Heart left ventricle (tissue), 13 donors: ENCODE results near the gene CHN1.

Experiments used
- POLR2A ChIP-seq, 2 donors: fragments of 450-650 bp; IDR thresholded peaks; one replicate each; pipeline ENCODE4 v1.6.1; 2017; ENCODE audit warnings: antibody characterized with exemption in 2 of 2, mild to moderate bottlenecking in 2 of 2, moderate library complexity in 2 of 2
- TF ChIP-seq, protein P1 (sequence below), 12 donors: fragments of 200-600 bp; sonication (generic) in 4 of 12; IDR thresholded peaks; one replicate each; pipeline versions ENCODE4 v1.5.0 to v1.8.0; 2018 to 2022; ENCODE audit warnings: antibody characterized with exemption in 12 of 12, mild to moderate bottlenecking in 5 of 12
- donor health status: ischemic (EF 13 %, LVEDD 7.1; RV severe dilation, severe dysfunction).
- donor health status: DM: no; HTN: yes; CAD: no.
- donor health status: DM: no; HTN: no; CAD: no.
- donor health status: ischemic (EF 25% LVEDD 6.9; RV normal size, moderate dysfunction).
- donor health status: ischemic (EF 25% LVEDD 5.7; RV mildly dilated, moderate dysfunction).
- donor health status: ischemic (EF 35%, LVEDD 5.7; RV mildly dilated, moderate dysfunction).
- donor health status: nonischemic (EF 11% LVEDD 7.7; RV severe dilation, severe dysfunction).
- donor health status: DM: yes; HTN: yes; CAD: no.
- donor health status: PGD.
- donor health status: ischemic (EF 29% LVEDD 5.4; RV normal size, mild dysfunction).
- donor health status: nonischemic (EF 23%, LVEDD 6.1; RV moderate dilation, normal function).

DNA sequence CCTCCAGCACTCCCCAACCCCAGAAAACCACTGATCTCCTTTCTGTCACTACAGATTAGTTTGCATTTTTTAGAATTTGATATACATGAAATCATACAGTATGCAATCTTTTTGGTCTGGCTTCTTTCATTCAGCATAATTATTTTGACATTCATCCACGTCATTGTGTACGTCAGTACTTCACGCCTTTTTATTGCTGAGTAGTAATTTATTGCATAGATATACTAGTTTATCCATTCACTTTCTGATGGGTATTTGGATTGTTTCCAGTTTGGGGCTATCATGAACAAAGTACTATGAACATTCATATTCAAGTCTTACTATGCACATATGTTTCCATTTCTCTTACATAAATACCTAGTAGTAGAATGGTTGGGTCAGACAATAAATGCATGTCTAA lies 20.1 kb upstream of the CHN1 start:
- TF ChIP-seq, protein P1, sequence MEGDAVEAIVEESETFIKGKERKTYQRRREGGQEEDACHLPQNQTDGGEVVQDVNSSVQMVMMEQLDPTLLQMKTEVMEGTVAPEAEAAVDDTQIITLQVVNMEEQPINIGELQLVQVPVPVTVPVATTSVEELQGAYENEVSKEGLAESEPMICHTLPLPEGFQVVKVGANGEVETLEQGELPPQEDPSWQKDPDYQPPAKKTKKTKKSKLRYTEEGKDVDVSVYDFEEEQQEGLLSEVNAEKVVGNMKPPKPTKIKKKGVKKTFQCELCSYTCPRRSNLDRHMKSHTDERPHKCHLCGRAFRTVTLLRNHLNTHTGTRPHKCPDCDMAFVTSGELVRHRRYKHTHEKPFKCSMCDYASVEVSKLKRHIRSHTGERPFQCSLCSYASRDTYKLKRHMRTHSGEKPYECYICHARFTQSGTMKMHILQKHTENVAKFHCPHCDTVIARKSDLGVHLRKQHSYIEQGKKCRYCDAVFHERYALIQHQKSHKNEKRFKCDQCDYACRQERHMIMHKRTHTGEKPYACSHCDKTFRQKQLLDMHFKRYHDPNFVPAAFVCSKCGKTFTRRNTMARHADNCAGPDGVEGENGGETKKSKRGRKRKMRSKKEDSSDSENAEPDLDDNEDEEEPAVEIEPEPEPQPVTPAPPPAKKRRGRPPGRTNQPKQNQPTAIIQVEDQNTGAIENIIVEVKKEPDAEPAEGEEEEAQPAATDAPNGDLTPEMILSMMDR (IDR thresholded peaks at IDR 0.05) = no peak
- no peak for TF ChIP-seq POLR2A (IDR thresholded peaks at IDR 0.05)
